Lower lobe of right lung (tissue), 2 donors: ENCODE measurements around the gene NID1. TPM values are rescaled to one million over a fixed set of nuclear protein-coding genes. Genes with fewer than 3 reads are reported as not detected.

Experiments
- ATAC-seq, 2 donors: fragments of 200-7000 bp; cut with Tn5 transposase; one replicate each; pipeline ENCODE4 v1.9.1; 2020 to 2022; ENCODE audit warnings: mild to moderate bottlenecking in 2 of 2, moderate library complexity in 2 of 2
- DNase-seq: peaks from one replicate; pipeline ENCODE4 v3.0.0-alpha.2; 2020
- H3K27ac ChIP-seq: fragments of 200-600 bp; one replicate; pipeline ENCODE4 v1.8.0; 2022
- H3K27me3 ChIP-seq: fragments of 200-600 bp; one replicate; pipeline ENCODE4 v1.8.0; 2022; ENCODE audit warnings: low read depth
- H3K36me3 ChIP-seq: fragments of 200-600 bp; one replicate; pipeline ENCODE4 v1.8.0; 2022; ENCODE audit warnings: mild to moderate bottlenecking
- H3K4me1 ChIP-seq: fragments of 200-600 bp; one replicate; pipeline ENCODE4 v1.8.0; 2022
- H3K4me3 ChIP-seq: fragments of 200-600 bp; one replicate; pipeline ENCODE4 v1.8.0; 2022; ENCODE audit warnings: mild to moderate bottlenecking
- H3K9me3 ChIP-seq: fragments of 200-600 bp; one replicate; pipeline ENCODE4 v1.8.0; 2022
- CTCF ChIP-seq: fragments of 200-600 bp; IDR thresholded peaks from one replicate; pipeline ENCODE4 v1.8.0; 2022; ENCODE audit warnings: antibody characterized with exemption, mild to moderate bottlenecking
- intact Hi-C: fragments of 100-400 bp; cut with DNase I; formaldehyde crosslinking; loops from one replicate; pipeline ENCODE4 v1.11.0; 2022
- total RNA-seq: library from RNA; stranded (reverse); fragmentation: NEBNext Ultra II Directional; extraction: Animal tissue kit (Norgen Biotek cat#: 25700); gene quantifications from one replicate; pipeline ENCODE4 v1.2.1, GENCODE V29; 2021
- donor health status: DM: no; HTN: yes; CAD: no; lungs with severe emphysema.

Gene NID1
- total RNA-seq, 1 donor from 2014 or later = 46.6 TPM

- Histone ChIP-seq H3K4me3 (no peak overlapping the region), H3K36me3 (peaks cover 3% of the 10 kb centered on the region), H3K27ac (no peak overlapping the region), H3K9me3 (no peaks in the 10 kb centered on the region), H3K4me1 (peaks cover 25% of the 10 kb centered on the region), H3K27me3 (no peaks in the 10 kb centered on the region)
- intact Hi-C loops = no loop called here
- DNase-seq (no peak), ATAC-seq (no peak)
- TF ChIP-seq CTCF = no peak
Observed at GRCh38 chr1:236002572-236002971, 62.3 kb downstream of the NID1 start.

GRCh38 chr1:236002025-236002390 lies 62.9 kb downstream of the NID1 start:
- H3K4me3 ChIP-seq = no peak overlapping the region
- H3K27ac ChIP-seq = no peak overlapping the region
- intact Hi-C loops = no loop called here
- H3K9me3 ChIP-seq = no peaks in the 10 kb centered on the region
- no peaks in the 10 kb centered on the region for H3K36me3 ChIP-seq
- H3K4me1 ChIP-seq = peaks cover 25% of the 10 kb centered on the region
- no peaks in the 10 kb centered on the region for H3K27me3 ChIP-seq
- ATAC-seq (no peak), DNase-seq (no peak)
- no peak for TF ChIP-seq CTCF

GRCh38 chr1:236000781-236001180 lies 64.1 kb downstream of the NID1 start:
- no peak overlapping the region for H3K4me3 ChIP-seq
- H3K27me3 ChIP-seq = no peaks in the 10 kb centered on the region
- H3K4me1 ChIP-seq = peaks cover 25% of the 10 kb centered on the region
- H3K27ac ChIP-seq = no peak overlapping the region
- no peak for TF ChIP-seq CTCF
- intact Hi-C loops = no loop called here
- ATAC-seq (no peak), DNase-seq (no peak)
- no peaks in the 10 kb centered on the region for H3K9me3 ChIP-seq
- peaks cover 4% of the 10 kb centered on the region for H3K36me3 ChIP-seq

GRCh38 chr1:235999259-235999925 lies 65.5 kb downstream of the NID1 start:
- Histone ChIP-seq H3K4me3 (no peak overlapping the region), H3K4me1 (peaks cover 25% of the 10 kb centered on the region), H3K9me3 (no peaks in the 10 kb centered on the region), H3K27me3 (no peaks in the 10 kb centered on the region), H3K27ac (peak overlapping the region; percentile 53), H3K36me3 (peaks cover 8% of the 10 kb centered on the region)
- no peak for DNase-seq
- ATAC-seq = peak; percentile 67 to 82
- no peak for TF ChIP-seq CTCF
- intact Hi-C loops = no loop called here

GRCh38 chr1:235998812-235999211 lies 66.1 kb downstream of the NID1 start:
- Histone ChIP-seq H3K27me3 (no peaks in the 10 kb centered on the region), H3K9me3 (no peaks in the 10 kb centered on the region), H3K4me3 (no peak overlapping the region), H3K36me3 (peaks cover 9% of the 10 kb centered on the region), H3K4me1 (peaks cover 25% of the 10 kb centered on the region), H3K27ac (peak overlapping the region; percentile 8)
- TF ChIP-seq CTCF = no peak
- ATAC-seq = peak; percentile 66 to 69
- DNase-seq = no peak
- intact Hi-C loops = no loop called here
